ENCODE measurements around the gene ARFGEF3.

DNA sequence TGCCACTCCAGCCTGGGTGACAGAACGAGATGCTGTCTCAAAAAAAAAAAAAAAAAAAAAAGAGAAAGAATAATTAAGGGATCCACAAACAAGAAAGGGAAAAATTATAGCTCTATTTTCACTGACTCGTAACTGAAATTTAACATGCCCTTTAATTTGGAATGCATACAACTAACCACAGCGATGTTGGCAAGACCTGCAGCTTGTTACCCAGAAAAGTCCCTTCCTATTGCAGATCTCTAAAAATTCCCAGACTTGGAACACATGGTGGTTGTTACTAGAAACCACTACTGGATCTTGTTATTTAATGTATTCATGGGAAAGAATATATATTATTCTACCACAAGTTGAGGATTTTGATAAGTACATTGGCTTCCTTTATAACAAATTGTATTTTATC lies 188.2 kb downstream of the ARFGEF3 start:
- TF ChIP-seq, protein P1, sequence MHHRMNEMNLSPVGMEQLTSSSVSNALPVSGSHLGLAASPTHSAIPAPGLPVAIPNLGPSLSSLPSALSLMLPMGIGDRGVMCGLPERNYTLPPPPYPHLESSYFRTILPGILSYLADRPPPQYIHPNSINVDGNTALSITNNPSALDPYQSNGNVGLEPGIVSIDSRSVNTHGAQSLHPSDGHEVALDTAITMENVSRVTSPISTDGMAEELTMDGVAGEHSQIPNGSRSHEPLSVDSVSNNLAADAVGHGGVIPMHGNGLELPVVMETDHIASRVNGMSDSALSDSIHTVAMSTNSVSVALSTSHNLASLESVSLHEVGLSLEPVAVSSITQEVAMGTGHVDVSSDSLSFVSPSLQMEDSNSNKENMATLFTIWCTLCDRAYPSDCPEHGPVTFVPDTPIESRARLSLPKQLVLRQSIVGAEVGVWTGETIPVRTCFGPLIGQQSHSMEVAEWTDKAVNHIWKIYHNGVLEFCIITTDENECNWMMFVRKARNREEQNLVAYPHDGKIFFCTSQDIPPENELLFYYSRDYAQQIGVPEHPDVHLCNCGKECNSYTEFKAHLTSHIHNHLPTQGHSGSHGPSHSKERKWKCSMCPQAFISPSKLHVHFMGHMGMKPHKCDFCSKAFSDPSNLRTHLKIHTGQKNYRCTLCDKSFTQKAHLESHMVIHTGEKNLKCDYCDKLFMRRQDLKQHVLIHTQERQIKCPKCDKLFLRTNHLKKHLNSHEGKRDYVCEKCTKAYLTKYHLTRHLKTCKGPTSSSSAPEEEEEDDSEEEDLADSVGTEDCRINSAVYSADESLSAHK (tag by site-specific recombination; IDR thresholded peaks at IDR 0.05): no peak
- TF ChIP-seq ZNF24 (tag by site-specific recombination; IDR thresholded peaks at IDR 0.05) (no peak), YY1 (tag by site-specific recombination; IDR thresholded peaks at IDR 0.05) (no peak)
